SW 1271 (cell line): ENCODE data around the gene DRAP1.

Experiments
- DNase-seq, 2 experiments: peaks; one replicate each; lab custom pipeline; 2025; lab: John Stamatoyannopoulos, UW

Gene DRAP1

DNA sequence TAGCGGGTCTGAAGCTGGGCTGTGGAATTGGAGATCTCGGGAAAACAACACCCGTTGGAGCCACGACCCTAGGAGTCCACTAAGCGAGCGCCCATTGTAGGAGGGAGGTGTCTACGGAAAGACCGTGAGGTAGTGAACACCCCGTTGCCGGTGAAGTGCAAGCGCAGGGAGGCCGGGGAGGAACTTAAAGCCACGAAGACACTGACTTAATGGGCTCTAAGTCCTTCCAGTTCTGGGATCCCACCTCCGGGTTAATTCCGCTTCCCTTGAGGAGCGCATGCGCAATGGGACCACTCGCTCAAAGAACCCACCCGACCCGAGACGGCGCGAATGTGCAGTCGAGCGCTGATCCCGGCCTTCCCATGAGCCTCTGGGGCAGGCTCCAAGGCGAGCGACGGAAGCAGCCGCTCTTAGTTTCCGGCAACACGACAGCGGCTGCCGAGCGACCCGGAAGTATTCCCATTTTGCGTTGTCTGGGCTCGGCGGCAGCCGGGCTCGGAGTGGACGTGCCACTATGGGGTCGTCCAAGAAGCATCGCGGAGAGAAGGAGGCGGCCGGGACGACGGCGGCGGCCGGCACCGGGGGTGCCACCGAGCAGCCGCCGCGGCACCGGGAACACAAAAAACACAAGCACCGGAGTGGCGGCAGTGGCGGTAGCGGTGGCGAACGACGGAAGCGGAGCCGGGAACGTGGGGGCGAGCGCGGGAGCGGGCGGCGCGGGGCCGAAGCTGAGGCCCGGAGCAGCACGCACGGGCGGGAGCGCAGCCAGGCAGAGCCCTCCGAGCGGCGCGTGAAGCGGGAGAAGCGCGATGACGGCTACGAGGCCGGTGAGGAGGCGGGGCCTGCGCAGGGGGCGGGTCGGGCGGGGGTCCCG is 42.3 kb downstream of the DRAP1 start, which contains the start of gene SART1:
TSS of gene SART1 (plus strand) at position 468 of the 874 bp plus-strand sequence. CDS start at position 515, 47 bp downstream.
- DNase-seq, result peak; percentile 94 to 97

GRCh38 chr11:65962141-65962564 is 42.9 kb downstream of the DRAP1 start:
- DNase-seq, result no peak

DNA sequence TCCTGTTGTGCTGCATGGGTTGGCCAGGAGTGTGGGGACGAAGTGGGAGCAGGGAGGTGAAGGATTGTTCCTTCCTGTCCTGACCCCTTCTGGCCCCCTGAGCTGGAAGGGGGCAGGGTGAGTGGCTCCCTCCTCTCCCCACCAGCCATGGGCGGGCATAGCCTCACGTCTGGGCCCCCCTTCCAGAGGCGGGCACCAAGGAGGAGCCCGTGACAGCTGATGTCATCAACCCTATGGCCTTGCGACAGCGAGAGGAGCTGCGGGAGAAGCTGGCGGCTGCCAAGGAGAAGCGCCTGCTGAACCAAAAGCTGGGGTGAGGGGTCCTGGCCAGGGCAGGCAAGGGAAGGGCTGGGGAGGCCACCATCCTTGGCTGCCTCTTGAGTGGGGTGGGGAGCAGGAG is 45.7 kb downstream of the DRAP1 start:
- no peak for DNase-seq

- DNase-seq, result no peak
Observed at GRCh38 chr11:65965986-65966762, 46.9 kb downstream of the DRAP1 start.

DNA sequence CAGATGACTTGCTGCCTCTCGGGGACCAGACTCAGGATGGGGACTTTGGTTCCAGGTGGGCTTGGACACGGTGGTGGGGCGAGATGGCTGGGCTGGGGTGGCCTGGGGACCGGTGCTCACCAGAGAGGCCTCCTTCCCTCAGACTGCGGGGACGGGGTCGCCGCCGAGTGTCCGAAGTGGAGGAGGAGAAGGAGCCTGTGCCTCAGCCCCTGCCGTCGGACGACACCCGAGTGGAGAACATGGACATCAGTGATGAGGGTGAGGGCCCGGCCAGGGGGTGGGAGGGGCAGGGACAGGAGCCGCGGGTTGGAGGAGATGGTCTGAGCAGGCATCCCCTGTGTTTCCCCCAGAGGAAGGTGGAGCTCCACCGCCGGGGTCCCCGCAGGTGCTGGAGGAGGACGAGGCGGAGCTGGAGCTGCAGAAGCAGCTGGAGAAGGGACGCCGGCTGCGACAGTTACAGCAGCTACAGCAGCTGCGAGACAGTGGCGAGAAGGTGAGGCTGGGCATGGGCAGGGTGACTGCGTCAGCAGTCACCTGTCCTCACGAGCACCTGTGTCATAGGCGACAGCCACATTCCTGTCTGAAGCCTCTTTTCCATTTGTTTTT is 48.2 kb downstream of the DRAP1 start:
- DNase-seq, result no peak

GRCh38 chr11:65968600-65969482 is 49.6 kb downstream of the DRAP1 start:
- DNase-seq, result no peak
